Smooth muscle cell (in vitro differentiated cells): ENCODE data around the gene RTP4. TPM values are rescaled to one million over a fixed set of nuclear protein-coding genes. Genes with fewer than 3 reads are reported as not detected.
A peak's percentile ranks its signal among the peaks of the same experiment; 100 is the strongest.

ENCODE experiments used
- DNase-seq: peaks from one replicate; lab custom pipeline; 2025; ENCODE audit not compliant: unreplicated experiment; lab: John Stamatoyannopoulos, UW
- H2AFZ ChIP-seq: fragments of 200-600 bp; sonication (generic); 2 replicates; pipeline ENCODE4 v1.6.0; 2016; ENCODE audit warnings: antibody characterized with exemption, low read depth, mild to moderate bottlenecking
- H3F3A ChIP-seq: fragments of 200-600 bp; sonication (generic); 2 replicates; pipeline ENCODE4 v1.6.0; 2017; ENCODE audit warnings: antibody characterized with exemption, low read depth
- H3K27ac ChIP-seq: fragments of 200-600 bp; sonication (generic); 2 replicates; pipeline ENCODE4 v1.5.1; 2016; ENCODE audit warnings: low read depth, mild to moderate bottlenecking
- H3K27me3 ChIP-seq: fragments of 200-600 bp; sonication (generic); 2 replicates; pipeline ENCODE4 v1.6.1; 2016; ENCODE audit warnings: low read depth, mild to moderate bottlenecking
- H3K36me3 ChIP-seq: fragments of 200-600 bp; sonication (generic); 2 replicates; pipeline ENCODE4 v1.5.1; 2016; ENCODE audit warnings: low read depth
- H3K4me1 ChIP-seq: fragments of 200-600 bp; sonication (generic); 2 replicates; pipeline ENCODE4 v1.5.1; 2016; ENCODE audit warnings: low read depth
- H3K4me2 ChIP-seq: fragments of 200-600 bp; sonication (generic); 2 replicates; pipeline ENCODE4 v1.6.0; 2016; ENCODE audit warnings: mild to moderate bottlenecking
- H3K4me3 ChIP-seq: fragments of 200-600 bp; sonication (generic); 2 replicates; pipeline ENCODE4 v1.5.1; 2016; ENCODE audit warnings: mild to moderate bottlenecking
- H3K79me2 ChIP-seq: fragments of 200-600 bp; sonication (generic); 2 replicates; pipeline ENCODE4 v1.6.0; 2016; ENCODE audit warnings: low read depth, mild to moderate bottlenecking
- H3K9ac ChIP-seq: fragments of 200-600 bp; sonication (generic); 2 replicates; pipeline ENCODE4 v1.6.0; 2016; ENCODE audit warnings: low read depth
- H3K9me3 ChIP-seq: fragments of 200-600 bp; sonication (generic); replicated peaks from 2 replicates; pipeline ENCODE4 v1.5.1; 2016; ENCODE audit warnings: low read depth
- H4K20me1 ChIP-seq: fragments of 200-600 bp; sonication (generic); 2 replicates; pipeline ENCODE4 v1.6.0; 2016; ENCODE audit warnings: low read depth
- CTCF ChIP-seq: fragments of 200-600 bp; sonication (generic); IDR thresholded peaks from 2 replicates; pipeline ENCODE4 v1.5.1; 2017; ENCODE audit warnings: borderline replicate concordance, mild to moderate bottlenecking, antibody characterized with exemption; ENCODE audit not compliant: insufficient read depth, poor library complexity, severe bottlenecking
- WGBS: methylation state at CpG from one replicate; pipeline ENCODE4 v1.1.7; 2016; ENCODE audit warnings: low lambda C conversion rate; 5-methylcytosine and 5-hydroxymethylcytosine counted together
- polyA plus RNA-seq: library from polyadenylated mRNA; unstranded; fragments of >200 nt; fragmentation: Nextera tagmentation; extraction: Ambion mirVana; gene quantifications from 2 replicates; pipeline ENCODE4 v1.2.1, GENCODE V29; 2016
- total RNA-seq: library from RNA; depleted of rRNA; stranded (reverse); fragments of >200 nt; gene quantifications from 2 replicates; pipeline ENCODE4 v1.2.3, GENCODE V29; 2014

The RTP4 gene
- total and polyA plus RNA-seq, 2 experiments from 2014 or later, result 0.53 TPM; not detected in 1

GRCh38 chr3:187340578-187340977, 27.6 kb upstream of the RTP4 start:
- Histone ChIP-seq H3K4me1 (peaks cover 7% of the 10 kb centered on the region), H4K20me1 (no peaks in the 10 kb centered on the region), H2AFZ (no peak overlapping the region), H3K4me3 (no peak overlapping the region), H3K9me3 (no peaks in the 10 kb centered on the region), H3K36me3 (no peaks in the 10 kb centered on the region), H3F3A (no peaks in the 10 kb centered on the region), H3K9ac (no peak overlapping the region), H3K4me2 (no peak overlapping the region), H3K27ac (no peak overlapping the region), H3K79me2 (no peaks in the 10 kb centered on the region), H3K27me3 (no peaks in the 10 kb centered on the region)
- no peak for TF ChIP-seq CTCF
- DNase-seq, result no peak
- WGBS, result 71% methylated on average over 1 of the region's 1 CpG

- Histone ChIP-seq H3K27ac (no peak overlapping the region), H2AFZ (no peak overlapping the region), H3K9ac (no peak overlapping the region), H3K9me3 (no peaks in the 10 kb centered on the region), H3K4me3 (no peak overlapping the region), H3K4me1 (peaks cover 7% of the 10 kb centered on the region), H3K27me3 (no peaks in the 10 kb centered on the region), H3K4me2 (no peak overlapping the region), H3K36me3 (no peaks in the 10 kb centered on the region), H4K20me1 (no peaks in the 10 kb centered on the region), H3F3A (no peaks in the 10 kb centered on the region), H3K79me2 (no peaks in the 10 kb centered on the region)
- no peak for TF ChIP-seq CTCF
- 93% methylated on average over 4 of the region's 4 CpGs for WGBS
- DNase-seq, result no peak
These were observed 25.9 kb upstream of the RTP4 start for GRCh38 chr3:187342255-187342654.

- Histone ChIP-seq H3K36me3 (no peaks in the 10 kb centered on the region), H3K4me3 (no peak overlapping the region), H4K20me1 (no peaks in the 10 kb centered on the region), H3K9me3 (no peaks in the 10 kb centered on the region), H3K4me2 (peak overlapping the region; percentile 60), H3K79me2 (no peaks in the 10 kb centered on the region), H3K27me3 (no peaks in the 10 kb centered on the region), H2AFZ (peak overlapping the region; percentile 35), H3K27ac (peak overlapping the region; percentile 64), H3F3A (no peaks in the 10 kb centered on the region), H3K4me1 (peaks cover 7% of the 10 kb centered on the region), H3K9ac (no peak overlapping the region)
- DNase-seq, result no peak
- TF ChIP-seq CTCF, result no peak
- WGBS, result 40% methylated on average over 1 of the region's 1 CpG
These were observed 24.5 kb upstream of the RTP4 start for GRCh38 chr3:187343670-187344069.
